Measurements from ENCODE around the gene CNP. TPM values are rescaled to one million over a fixed set of nuclear protein-coding genes. Genes with fewer than 3 reads are reported as not detected.

The CNP gene
- total RNA-seq, 1 experiment from 2014 or later, result 79.9 TPM

- H3K36me3 ChIP-seq (ENCODE audit: control insufficient read depth, insufficient read depth, low read length), result peaks cover 8% of the 10 kb centered on the region; the same call in 1 of the 2 replicates
- peak overlapping the region; percentile 94 for H3K27ac ChIP-seq (ENCODE audit: low read length)
- H3K4me1 ChIP-seq (ENCODE audit: control insufficient read depth, insufficient read depth, low read length), result peaks cover 9% of the 10 kb centered on the region
- in situ Hi-C loops (cut with HindIII; ENCODE audit: low pct_unique_long_range_greater_than_20kb, low sequenced_read_pairs) (no loop called here), intact Hi-C loops (cut with micrococcal nuclease; ENCODE audit: unreplicated experiment) (no loop called here)
- TF ChIP-seq SIN3A (IDR thresholded peaks at IDR 0.05; ENCODE audit: borderline replicate concordance, insufficient read depth, low read depth, low read length), result no peak
- TF ChIP-seq, protein P1, sequence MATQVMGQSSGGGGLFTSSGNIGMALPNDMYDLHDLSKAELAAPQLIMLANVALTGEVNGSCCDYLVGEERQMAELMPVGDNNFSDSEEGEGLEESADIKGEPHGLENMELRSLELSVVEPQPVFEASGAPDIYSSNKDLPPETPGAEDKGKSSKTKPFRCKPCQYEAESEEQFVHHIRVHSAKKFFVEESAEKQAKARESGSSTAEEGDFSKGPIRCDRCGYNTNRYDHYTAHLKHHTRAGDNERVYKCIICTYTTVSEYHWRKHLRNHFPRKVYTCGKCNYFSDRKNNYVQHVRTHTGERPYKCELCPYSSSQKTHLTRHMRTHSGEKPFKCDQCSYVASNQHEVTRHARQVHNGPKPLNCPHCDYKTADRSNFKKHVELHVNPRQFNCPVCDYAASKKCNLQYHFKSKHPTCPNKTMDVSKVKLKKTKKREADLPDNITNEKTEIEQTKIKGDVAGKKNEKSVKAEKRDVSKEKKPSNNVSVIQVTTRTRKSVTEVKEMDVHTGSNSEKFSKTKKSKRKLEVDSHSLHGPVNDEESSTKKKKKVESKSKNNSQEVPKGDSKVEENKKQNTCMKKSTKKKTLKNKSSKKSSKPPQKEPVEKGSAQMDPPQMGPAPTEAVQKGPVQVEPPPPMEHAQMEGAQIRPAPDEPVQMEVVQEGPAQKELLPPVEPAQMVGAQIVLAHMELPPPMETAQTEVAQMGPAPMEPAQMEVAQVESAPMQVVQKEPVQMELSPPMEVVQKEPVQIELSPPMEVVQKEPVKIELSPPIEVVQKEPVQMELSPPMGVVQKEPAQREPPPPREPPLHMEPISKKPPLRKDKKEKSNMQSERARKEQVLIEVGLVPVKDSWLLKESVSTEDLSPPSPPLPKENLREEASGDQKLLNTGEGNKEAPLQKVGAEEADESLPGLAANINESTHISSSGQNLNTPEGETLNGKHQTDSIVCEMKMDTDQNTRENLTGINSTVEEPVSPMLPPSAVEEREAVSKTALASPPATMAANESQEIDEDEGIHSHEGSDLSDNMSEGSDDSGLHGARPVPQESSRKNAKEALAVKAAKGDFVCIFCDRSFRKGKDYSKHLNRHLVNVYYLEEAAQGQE (IDR thresholded peaks at IDR 0.05; ENCODE audit: insufficient read depth in 1 of 2, low read depth in 2 of 2, low read length in 1 of 2), result no peak
- TF ChIP-seq POLR2AphosphoS5 (IDR thresholded peaks at IDR 0.05; ENCODE audit: low read depth, low read length), result no peak
- TF ChIP-seq, protein P2, sequence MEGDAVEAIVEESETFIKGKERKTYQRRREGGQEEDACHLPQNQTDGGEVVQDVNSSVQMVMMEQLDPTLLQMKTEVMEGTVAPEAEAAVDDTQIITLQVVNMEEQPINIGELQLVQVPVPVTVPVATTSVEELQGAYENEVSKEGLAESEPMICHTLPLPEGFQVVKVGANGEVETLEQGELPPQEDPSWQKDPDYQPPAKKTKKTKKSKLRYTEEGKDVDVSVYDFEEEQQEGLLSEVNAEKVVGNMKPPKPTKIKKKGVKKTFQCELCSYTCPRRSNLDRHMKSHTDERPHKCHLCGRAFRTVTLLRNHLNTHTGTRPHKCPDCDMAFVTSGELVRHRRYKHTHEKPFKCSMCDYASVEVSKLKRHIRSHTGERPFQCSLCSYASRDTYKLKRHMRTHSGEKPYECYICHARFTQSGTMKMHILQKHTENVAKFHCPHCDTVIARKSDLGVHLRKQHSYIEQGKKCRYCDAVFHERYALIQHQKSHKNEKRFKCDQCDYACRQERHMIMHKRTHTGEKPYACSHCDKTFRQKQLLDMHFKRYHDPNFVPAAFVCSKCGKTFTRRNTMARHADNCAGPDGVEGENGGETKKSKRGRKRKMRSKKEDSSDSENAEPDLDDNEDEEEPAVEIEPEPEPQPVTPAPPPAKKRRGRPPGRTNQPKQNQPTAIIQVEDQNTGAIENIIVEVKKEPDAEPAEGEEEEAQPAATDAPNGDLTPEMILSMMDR (IDR thresholded peaks at IDR 0.05), result no peak
- TF ChIP-seq TCF7L2 (IDR thresholded peaks at IDR 0.05; ENCODE audit: low read depth, low read length), result no peak
- DNase-seq (ENCODE audit: low read depth, low spot score) (no peak), ATAC-seq (no peak)
- ChIA-PET CTCF (no interaction called here), POLR2A (no interaction called here)
- H3K4me3 ChIP-seq (ENCODE audit: low read depth in 2 of 2, low read length in 2 of 2), result peak overlapping the region; percentile 90 to 93
- H3K9me3 ChIP-seq (ENCODE audit: control insufficient read depth, insufficient read depth, low read depth, low read length), result no peaks in the 10 kb centered on the region
- H3K27me3 ChIP-seq (ENCODE audit: control insufficient read depth, insufficient read depth, low read length), result no peaks in the 10 kb centered on the region
- BruUV-seq (replicated peaks), result no TSS peak
These were observed 49.8 kb downstream of the CNP start for GRCh38 chr17:42016411-42016831.

DNA sequence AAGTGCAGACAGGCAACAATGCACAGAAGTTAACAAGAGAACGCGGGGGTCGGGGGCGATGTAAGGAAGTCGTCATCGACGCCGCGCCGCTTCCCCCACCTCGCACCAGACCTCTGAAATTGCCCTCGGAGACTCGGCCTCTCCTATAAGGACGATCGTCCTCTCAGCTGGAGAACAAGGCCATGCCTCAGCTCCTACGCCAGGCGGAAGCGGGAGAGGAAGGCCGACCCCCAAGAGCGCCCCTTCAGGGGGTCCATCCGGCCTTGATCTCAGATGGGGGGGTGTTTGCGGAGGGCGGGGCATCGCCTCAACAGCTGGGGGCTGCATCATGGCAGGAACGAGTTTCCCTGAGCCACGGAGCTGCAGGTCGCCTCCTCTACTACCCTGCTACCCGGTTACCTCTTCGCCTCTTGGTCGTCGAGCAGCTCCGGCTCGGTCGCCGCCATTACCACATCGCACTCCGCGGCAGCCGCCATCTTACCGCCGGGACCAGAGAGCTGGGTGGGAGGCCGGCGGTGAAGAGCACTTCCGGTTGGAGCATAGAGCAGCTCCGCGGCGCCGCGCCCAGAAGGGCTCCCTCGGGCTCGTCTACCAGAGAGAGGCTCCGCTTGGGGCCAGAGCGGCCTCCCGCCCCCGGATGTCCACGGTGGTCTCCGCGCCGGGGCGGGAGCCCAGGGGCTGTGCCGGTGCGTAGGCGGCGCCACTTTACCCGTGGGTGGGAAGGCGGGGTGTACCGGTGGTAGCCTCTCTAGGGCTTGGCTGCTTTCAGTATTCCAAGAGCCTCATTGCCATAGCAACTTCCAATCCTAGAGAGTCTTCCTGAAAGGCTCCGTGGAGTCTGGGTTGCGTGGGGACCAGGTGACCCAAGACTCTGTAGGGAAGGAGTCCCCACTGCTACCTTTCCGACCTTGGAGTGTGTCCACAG is 50.6 kb downstream of the CNP start, which contains the start of gene DNAJC7:
TSS of gene DNAJC7 (minus strand) at position 499 of the 925 bp plus-strand sequence. CDS start at position 476, 23 bp downstream.
- H3K27me3 ChIP-seq (ENCODE audit: control insufficient read depth, insufficient read depth, low read length), result no peaks in the 10 kb centered on the region
- ATAC-seq (peak; percentile 95), DNase-seq (ENCODE audit: low read depth, low spot score) (peak; percentile 35)
- BruUV-seq (replicated peaks), result TSS peak; percentile 85
- peaks cover 8% of the 10 kb centered on the region; the same call in 1 of the 2 replicates for H3K36me3 ChIP-seq (ENCODE audit: control insufficient read depth, insufficient read depth, low read length)
- TF ChIP-seq POLR2AphosphoS5 (IDR thresholded peaks at IDR 0.05; ENCODE audit: low read depth, low read length), result peak; percentile 46
- TF ChIP-seq SIN3A (IDR thresholded peaks at IDR 0.05; ENCODE audit: borderline replicate concordance, insufficient read depth, low read depth, low read length), result peak; percentile 40; the same call in 1 of the 2 replicates
- peak; percentile 69 for TF ChIP-seq TCF7L2 (IDR thresholded peaks at IDR 0.05; ENCODE audit: low read depth, low read length)
- TF ChIP-seq, protein P1 (IDR thresholded peaks at IDR 0.05; ENCODE audit: insufficient read depth in 1 of 2, low read depth in 2 of 2, low read length in 1 of 2), result no peak; a peak in 1 of 4 replicates
- TF ChIP-seq, protein P2 (IDR thresholded peaks at IDR 0.05), result no peak
- peak within 1 kb of the TSS; percentile 94 for H3K27ac ChIP-seq (ENCODE audit: low read length)
- no peaks in the 10 kb centered on the region for H3K9me3 ChIP-seq (ENCODE audit: control insufficient read depth, insufficient read depth, low read depth, low read length)
- ChIA-PET CTCF (no interaction called here), POLR2A (interaction anchor here (0.6 kb wide), 1 partner anchor 47 kb away, joined by 13 read pairs; no protein-coding TSS in a partner anchor)
- peaks cover 7% of the 10 kb centered on the region; the same call in 1 of the 2 replicates for H3K4me1 ChIP-seq (ENCODE audit: control insufficient read depth, insufficient read depth, low read length)
- intact Hi-C loops (cut with micrococcal nuclease; ENCODE audit: unreplicated experiment) (no loop called here), in situ Hi-C loops (cut with HindIII; ENCODE audit: low pct_unique_long_range_greater_than_20kb, low sequenced_read_pairs) (no loop called here)
- peak within 1 kb of the TSS; percentile 90 to 93 for H3K4me3 ChIP-seq (ENCODE audit: low read depth in 2 of 2, low read length in 2 of 2)

Measured in Panc1 (cell line).